HG02623 (cell line): Measurements from ENCODE around the gene PUDP.
A peak's percentile ranks its signal among the peaks of the same experiment; 100 is the strongest.

Experiments used
- ATAC-seq: cut with Tn5 transposase; IDR thresholded peaks from one replicate; pipeline ENCODE4 v1.9.1; 2021; ENCODE audit warnings: moderate library complexity; ENCODE audit not compliant: unreplicated experiment

PUDP gene

GRCh38 chrX:7076245-7076661 is 71.7 kb downstream of the PUDP start:
- ATAC-seq = no peak

- ATAC-seq = no peak
These were observed 73.1 kb downstream of the PUDP start for GRCh38 chrX:7074908-7075204.

- no peak for ATAC-seq
These were observed 73.6 kb downstream of the PUDP start for GRCh38 chrX:7074148-7074907.

GRCh38 chrX:7073336-7073735 is 74.6 kb downstream of the PUDP start:
- no peak for ATAC-seq

- no peak for ATAC-seq
These were observed 75.1 kb downstream of the PUDP start for GRCh38 chrX:7072856-7073255.

- no peak for ATAC-seq
These were observed 76.6 kb downstream of the PUDP start for GRCh38 chrX:7071390-7071789.

GRCh38 chrX:7069556-7069955 is 78.4 kb downstream of the PUDP start:
- ATAC-seq = no peak

GRCh38 chrX:7068939-7069367 is 79.0 kb downstream of the PUDP start:
- ATAC-seq = no peak

GRCh38 chrX:7067256-7067655 is 80.7 kb downstream of the PUDP start:
- ATAC-seq = no peak

- no peak for ATAC-seq
These were observed 82.5 kb downstream of the PUDP start for GRCh38 chrX:7065473-7065872.

GRCh38 chrX:7062903-7063302 is 85.0 kb downstream of the PUDP start:
- ATAC-seq = no peak

- no peak for ATAC-seq
These were observed 85.7 kb downstream of the PUDP start for GRCh38 chrX:7062276-7062675.

GRCh38 chrX:7061429-7061828 is 86.5 kb downstream of the PUDP start:
- ATAC-seq = no peak

- ATAC-seq = no peak
These were observed 87.5 kb downstream of the PUDP start for GRCh38 chrX:7060444-7060843.

GRCh38 chrX:7059859-7060258 is 88.1 kb downstream of the PUDP start:
- no peak for ATAC-seq

GRCh38 chrX:7059214-7059838 is 88.6 kb downstream of the PUDP start:
- peak; percentile 88 for ATAC-seq

GRCh38 chrX:7055386-7056137 is 92.4 kb downstream of the PUDP start:
- ATAC-seq = no peak

- no peak for ATAC-seq
These were observed 93.4 kb downstream of the PUDP start for GRCh38 chrX:7054219-7055216.

- no peak for ATAC-seq
These were observed 95.4 kb downstream of the PUDP start for GRCh38 chrX:7052541-7052940.

GRCh38 chrX:7050271-7050670 is 97.7 kb downstream of the PUDP start:
- ATAC-seq = no peak

- no peak for ATAC-seq
These were observed 100.0 kb downstream of the PUDP start for GRCh38 chrX:7047951-7048350.
